Endothelial cell (in vitro differentiated cells): ENCODE results near the gene AHDC1. TPM values are rescaled to one million over a fixed set of nuclear protein-coding genes. Genes with fewer than 3 reads are reported as not detected.

Experiments used
- DNase-seq: peaks from one replicate; pipeline ENCODE4 v3.0.0; 2021; ENCODE audit warnings: low spot score
- H3K27ac Mint-ChIP-seq: one replicate; pipeline ENCODE4 v1.8.0; 2021; ENCODE audit warnings: mixed read lengths, inconsistent platforms; ENCODE audit not compliant: unreplicated experiment
- H3K27me3 Mint-ChIP-seq: one replicate; pipeline ENCODE4 v1.8.0; 2021; ENCODE audit warnings: mild to moderate bottlenecking, moderate library complexity, mixed read lengths, inconsistent platforms; ENCODE audit not compliant: unreplicated experiment
- H3K36me3 Mint-ChIP-seq: one replicate; pipeline ENCODE4 v1.8.0; 2021; ENCODE audit warnings: mild to moderate bottlenecking, low read depth, mixed read lengths, inconsistent platforms; ENCODE audit not compliant: unreplicated experiment
- H3K4me1 Mint-ChIP-seq: one replicate; pipeline ENCODE4 v1.8.0; 2021; ENCODE audit warnings: mild to moderate bottlenecking, mixed read lengths, inconsistent platforms; ENCODE audit not compliant: unreplicated experiment
- H3K4me3 Mint-ChIP-seq: one replicate; pipeline ENCODE4 v1.8.0; 2021; ENCODE audit warnings: mild to moderate bottlenecking, mixed read lengths, inconsistent platforms; ENCODE audit not compliant: unreplicated experiment
- H3K9me3 Mint-ChIP-seq: one replicate; pipeline ENCODE4 v1.8.0; 2021; ENCODE audit warnings: mixed read lengths, inconsistent platforms; ENCODE audit not compliant: unreplicated experiment
- total RNA-seq: library from RNA; stranded (reverse); fragmentation: NEBNext Ultra II Directional; extraction: Animal tissue kit (Norgen Biotek cat#: 25700); gene quantifications from one replicate; pipeline ENCODE4 v1.2.1, GENCODE V29; 2021; ENCODE audit not compliant: unreplicated experiment
- TF ChIP-seq, protein P1 (sequence below): fragments of 200-600 bp; sonication (generic); IDR thresholded peaks from one replicate; pipeline ENCODE4 v1.5.0; 2021; ENCODE audit warnings: antibody characterized with exemption; ENCODE audit not compliant: unreplicated experiment

The AHDC1 gene
- total RNA-seq, 1 donor from 2014 or later = 48.0 TPM

DNA sequence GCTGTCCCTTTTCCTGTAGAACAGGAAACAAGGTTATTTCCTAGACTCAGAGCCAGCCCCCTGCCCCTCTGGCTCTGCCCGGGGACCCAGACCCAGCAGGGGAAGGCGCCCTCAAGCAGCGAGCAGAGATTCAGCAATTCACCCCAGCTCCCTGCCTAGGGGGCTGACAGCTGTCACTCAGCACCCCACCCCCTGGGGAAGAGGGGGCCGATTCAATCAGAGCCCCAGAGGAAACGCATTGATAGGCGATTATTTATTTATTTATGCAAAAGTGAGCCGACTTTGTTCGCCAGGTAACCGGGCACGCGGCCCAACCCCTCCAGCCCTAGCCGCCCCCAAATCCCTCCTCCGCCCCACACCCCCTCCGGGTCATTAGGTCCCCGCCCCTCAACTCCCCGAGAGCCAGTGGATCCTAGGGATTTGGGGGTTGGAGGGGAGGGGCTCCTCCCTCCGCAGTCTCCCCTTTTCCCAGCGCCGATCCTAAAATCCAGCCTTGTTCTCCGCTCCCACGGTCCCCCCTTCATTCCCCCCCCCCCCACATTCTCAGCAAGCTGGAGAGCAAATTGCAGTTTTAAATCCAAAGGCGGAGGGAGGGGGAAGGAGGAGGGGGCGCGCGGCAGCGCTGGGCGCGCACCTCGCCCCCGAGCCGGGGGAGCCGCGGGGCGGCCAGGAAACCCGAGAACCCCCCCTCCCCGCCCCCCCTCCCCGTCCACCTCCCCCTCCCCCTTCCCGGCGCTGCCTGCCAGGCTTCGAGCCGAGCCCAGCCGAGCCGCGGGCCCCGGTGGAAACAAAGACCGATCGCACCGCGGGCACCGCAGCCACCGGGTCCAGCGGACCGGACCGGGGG is 1.3 kb downstream of the AHDC1 start:
- Mint-ChIP-seq H3K27ac (peak overlapping the region; percentile 24), H3K4me3 (peak overlapping the region; percentile 94), H3K9me3 (no peaks in the 10 kb centered on the region), H3K27me3 (peaks cover 9% of the 10 kb centered on the region), H3K36me3 (peaks cover 2% of the 10 kb centered on the region), H3K4me1 (peaks cover 54% of the 10 kb centered on the region)
- DNase-seq = peak; percentile 55
- TF ChIP-seq, protein P1, sequence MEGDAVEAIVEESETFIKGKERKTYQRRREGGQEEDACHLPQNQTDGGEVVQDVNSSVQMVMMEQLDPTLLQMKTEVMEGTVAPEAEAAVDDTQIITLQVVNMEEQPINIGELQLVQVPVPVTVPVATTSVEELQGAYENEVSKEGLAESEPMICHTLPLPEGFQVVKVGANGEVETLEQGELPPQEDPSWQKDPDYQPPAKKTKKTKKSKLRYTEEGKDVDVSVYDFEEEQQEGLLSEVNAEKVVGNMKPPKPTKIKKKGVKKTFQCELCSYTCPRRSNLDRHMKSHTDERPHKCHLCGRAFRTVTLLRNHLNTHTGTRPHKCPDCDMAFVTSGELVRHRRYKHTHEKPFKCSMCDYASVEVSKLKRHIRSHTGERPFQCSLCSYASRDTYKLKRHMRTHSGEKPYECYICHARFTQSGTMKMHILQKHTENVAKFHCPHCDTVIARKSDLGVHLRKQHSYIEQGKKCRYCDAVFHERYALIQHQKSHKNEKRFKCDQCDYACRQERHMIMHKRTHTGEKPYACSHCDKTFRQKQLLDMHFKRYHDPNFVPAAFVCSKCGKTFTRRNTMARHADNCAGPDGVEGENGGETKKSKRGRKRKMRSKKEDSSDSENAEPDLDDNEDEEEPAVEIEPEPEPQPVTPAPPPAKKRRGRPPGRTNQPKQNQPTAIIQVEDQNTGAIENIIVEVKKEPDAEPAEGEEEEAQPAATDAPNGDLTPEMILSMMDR = no peak

DNA sequence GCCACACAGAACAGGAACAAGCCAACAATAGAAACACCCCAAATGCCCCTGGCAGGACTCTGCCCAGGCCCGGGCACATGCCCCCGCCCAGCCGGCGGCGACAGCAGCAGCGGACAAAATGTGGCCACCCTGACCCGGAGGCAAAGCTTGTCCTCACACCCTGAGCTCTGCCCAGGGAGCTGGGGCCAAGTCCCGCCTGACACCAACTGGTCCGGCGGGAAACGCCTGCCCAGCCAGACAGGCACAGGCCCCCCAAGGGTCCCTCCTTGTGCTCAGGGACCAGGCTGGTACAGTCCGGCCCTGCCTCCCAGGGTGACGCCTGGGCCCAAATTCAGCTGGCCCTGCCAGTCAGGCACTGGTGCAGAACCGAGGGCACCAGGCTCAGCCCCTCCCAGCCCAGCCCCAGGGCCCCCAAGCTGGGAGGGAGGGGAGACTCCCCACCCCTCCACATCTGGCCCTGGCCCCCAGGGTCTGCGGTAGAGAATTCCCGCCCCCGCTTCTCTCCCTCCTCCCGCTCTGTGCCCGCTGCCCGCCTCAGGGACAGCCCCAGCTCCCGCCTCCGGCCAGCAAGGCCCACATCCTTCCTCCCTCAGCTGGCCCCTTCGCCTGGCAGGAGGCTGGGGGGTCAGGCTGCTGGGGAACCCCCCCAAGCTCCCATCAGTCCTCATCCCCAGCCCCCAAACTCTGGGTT is 2.0 kb downstream of the AHDC1 start:
- TF ChIP-seq, protein P1 = no peak
- Mint-ChIP-seq H3K36me3 (peaks cover 4% of the 10 kb centered on the region), H3K27ac (peak overlapping the region; percentile 43), H3K4me3 (peak overlapping the region; percentile 94), H3K9me3 (no peaks in the 10 kb centered on the region), H3K4me1 (peaks cover 50% of the 10 kb centered on the region), H3K27me3 (peaks cover 9% of the 10 kb centered on the region)
- DNase-seq = peak; percentile 24

DNA sequence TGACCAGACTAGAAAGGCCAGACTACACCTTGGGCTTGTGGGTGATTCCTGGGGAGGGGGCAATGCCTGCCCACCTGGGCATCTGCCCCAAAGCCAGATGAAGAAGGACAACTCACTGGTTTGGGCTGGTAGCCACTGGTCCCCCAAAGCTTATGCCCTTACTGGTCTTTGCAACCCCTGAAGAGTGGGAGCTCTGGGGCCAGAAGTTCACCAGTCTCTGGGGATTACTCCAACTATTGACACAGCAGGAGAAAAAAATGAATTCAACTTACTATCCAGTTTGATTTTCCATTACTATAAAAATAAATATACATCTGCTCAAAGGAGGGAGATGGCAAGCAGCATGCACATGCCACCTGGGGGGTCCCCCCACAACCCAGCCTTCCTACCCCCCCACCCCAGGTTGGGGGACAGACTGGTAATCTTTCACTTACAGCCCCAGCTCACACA is 2.6 kb downstream of the AHDC1 start:
- no peak for DNase-seq
- Mint-ChIP-seq H3K27me3 (peaks cover 9% of the 10 kb centered on the region), H3K36me3 (peaks cover 4% of the 10 kb centered on the region), H3K9me3 (no peaks in the 10 kb centered on the region), H3K4me1 (peaks cover 44% of the 10 kb centered on the region), H3K4me3 (peak overlapping the region; percentile 91), H3K27ac (peak overlapping the region; percentile 43)
- TF ChIP-seq, protein P1 = no peak

DNA sequence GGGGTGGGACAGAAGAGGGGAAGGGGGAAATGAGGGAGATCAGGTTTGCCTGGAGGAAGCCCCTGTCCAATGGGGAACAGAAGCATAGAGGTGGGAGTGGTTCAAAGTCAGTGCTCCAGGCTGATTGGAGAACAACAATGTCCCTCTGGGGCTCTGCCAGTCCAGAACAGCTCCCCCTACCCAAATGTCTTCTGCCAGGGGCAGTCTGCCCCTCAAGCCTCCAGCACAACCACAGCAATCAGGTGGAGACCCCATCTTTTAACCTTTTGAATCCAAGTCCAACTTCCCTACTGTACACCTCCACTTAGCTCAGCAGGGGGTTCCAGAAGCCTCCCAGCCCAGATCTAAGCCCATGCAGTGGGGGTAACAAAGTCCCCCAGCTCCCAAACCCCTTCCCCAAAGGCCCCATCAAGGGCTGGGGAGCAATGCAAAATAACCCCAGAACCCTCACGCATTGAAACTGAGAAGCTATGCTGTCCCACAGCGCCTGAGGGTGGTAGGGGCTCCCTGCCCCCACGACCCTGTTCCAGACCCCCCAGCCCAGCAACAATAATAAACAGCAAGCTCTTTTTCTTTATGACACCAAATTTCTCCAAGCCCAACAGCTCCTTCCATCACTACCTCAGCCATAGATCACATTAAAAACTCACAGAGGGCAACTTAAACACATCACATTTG is 3.3 kb downstream of the AHDC1 start:
- Mint-ChIP-seq H3K4me3 (peak overlapping the region; percentile 91), H3K27ac (peak overlapping the region; percentile 9), H3K4me1 (peaks cover 38% of the 10 kb centered on the region), H3K27me3 (peaks cover 9% of the 10 kb centered on the region), H3K36me3 (peaks cover 4% of the 10 kb centered on the region), H3K9me3 (no peaks in the 10 kb centered on the region)
- TF ChIP-seq, protein P1 = no peak
- no peak for DNase-seq
